HUES64 (cell line): ENCODE data around the gene TAS1R1.

ENCODE experiments used
- H3K27ac ChIP-seq: 2 replicates; pipeline ENCODE4 v1.7.0; 2013; ENCODE audit warnings: low read depth, low read length, inconsistent platforms
- H3K27me3 ChIP-seq: 2 replicates; pipeline ENCODE4 v1.6.1; 2013; ENCODE audit warnings: mild to moderate bottlenecking, low read length; ENCODE audit not compliant: insufficient read depth
- H3K36me3 ChIP-seq: 2 replicates; pipeline ENCODE4 v1.6.1; 2013; ENCODE audit warnings: mild to moderate bottlenecking, low read length; ENCODE audit not compliant: insufficient read depth
- H3K4me1 ChIP-seq: 2 replicates; pipeline ENCODE4 v1.6.1; 2013; ENCODE audit warnings: mild to moderate bottlenecking, low read length, moderate library complexity; ENCODE audit not compliant: insufficient read depth
- H3K4me3 ChIP-seq: 2 replicates; pipeline ENCODE4 v1.5.1; 2013; ENCODE audit warnings: mild to moderate bottlenecking, low read length, moderate library complexity
- H3K9ac ChIP-seq: 2 replicates; pipeline ENCODE4 v1.6.1; 2013; ENCODE audit warnings: mild to moderate bottlenecking, low read depth, low read length
- H3K9me3 ChIP-seq: 2 replicates; pipeline ENCODE4 v1.6.1; 2013; ENCODE audit warnings: low read depth, low read length; ENCODE audit not compliant: insufficient read depth
- WGBS: fragments of 150-250, 120-280 bp; methylation state at CpG from one replicate; pipeline ENCODE4 v1.1.7; 2013; ENCODE audit warnings: missing lambda C conversion rate; 5-methylcytosine and 5-hydroxymethylcytosine counted together

Gene TAS1R1

GRCh38 chr1:6577831-6578525, 22.9 kb downstream of the TAS1R1 start:
- peaks cover 5% of the 10 kb centered on the region; the same call in 1 of the 2 replicates for H3K4me1 ChIP-seq
- H3K9me3 ChIP-seq = no peaks in the 10 kb centered on the region
- no peaks in the 10 kb centered on the region for H3K36me3 ChIP-seq
- no peak overlapping the region for H3K4me3 ChIP-seq
- H3K27me3 ChIP-seq = peaks cover 3% of the 10 kb centered on the region; the same call in 1 of the 2 replicates
- H3K27ac ChIP-seq = no peak overlapping the region
- H3K9ac ChIP-seq = no peak overlapping the region
- WGBS = 82% methylated on average over 6 of the region's 6 CpGs

GRCh38 chr1:6578624-6579373, 23.7 kb downstream of the TAS1R1 start:
- H3K27ac ChIP-seq = no peak overlapping the region
- H3K9me3 ChIP-seq = no peaks in the 10 kb centered on the region
- peaks cover 5% of the 10 kb centered on the region; the same call in 1 of the 2 replicates for H3K4me1 ChIP-seq
- H3K27me3 ChIP-seq = peaks cover 3% of the 10 kb centered on the region; the same call in 1 of the 2 replicates
- no peaks in the 10 kb centered on the region for H3K36me3 ChIP-seq
- WGBS = 89% methylated on average over 14 of the region's 14 CpGs
- peak overlapping the region; percentile 72 for H3K4me3 ChIP-seq
- 0 out of 2 replicates have a peak overlapping the region, but pooled peaks have one; percentile 36 for H3K9ac ChIP-seq

GRCh38 chr1:6579374-6580118, 24.4 kb downstream of the TAS1R1 start, which contains the start of gene ZBTB48:
Gene ZBTB48 (plus strand): TSS chr1:6579994. CDS start chr1:6580610, 616 bp downstream.
- Histone ChIP-seq H3K4me3 (peak within 1 kb of the TSS; percentile 72), H3K9ac (peak within 1 kb of the TSS; percentile 53), H3K9me3 (no peaks in the 10 kb centered on the region), H3K36me3 (no peaks in the 10 kb centered on the region), H3K27me3 (peaks cover 2% of the 10 kb centered on the region; the same call in 1 of the 2 replicates), H3K4me1 (peaks cover 5% of the 10 kb centered on the region; the same call in 1 of the 2 replicates), H3K27ac (peak within 1 kb of the TSS; percentile 39)
- WGBS = 18% methylated on average over 58 of the region's 58 CpGs

- 2% methylated on average over 27 of the region's 30 CpGs for WGBS
- Histone ChIP-seq H3K4me3 (peak overlapping the region; percentile 72), H3K9ac (peak overlapping the region; percentile 53), H3K4me1 (peaks cover 5% of the 10 kb centered on the region; the same call in 1 of the 2 replicates), H3K9me3 (no peaks in the 10 kb centered on the region), H3K27me3 (no peaks in the 10 kb centered on the region), H3K36me3 (no peaks in the 10 kb centered on the region), H3K27ac (peak overlapping the region; percentile 21; the same call in 1 of the 2 replicates)
These were observed 25.0 kb downstream of the TAS1R1 start for GRCh38 chr1:6580119-6580592.

GRCh38 chr1:6580593-6581409, 25.7 kb downstream of the TAS1R1 start:
- WGBS = 52% methylated on average over 19 of the region's 19 CpGs
- Histone ChIP-seq H3K27ac (no peak overlapping the region), H3K27me3 (no peaks in the 10 kb centered on the region), H3K4me3 (peak overlapping the region; percentile 72), H3K36me3 (no peaks in the 10 kb centered on the region), H3K4me1 (peaks cover 5% of the 10 kb centered on the region; the same call in 1 of the 2 replicates), H3K9me3 (no peaks in the 10 kb centered on the region), H3K9ac (peak overlapping the region; percentile 53)

- 95% methylated on average over 10 of the region's 10 CpGs for WGBS
- H3K27ac ChIP-seq = no peak overlapping the region
- H3K9me3 ChIP-seq = no peaks in the 10 kb centered on the region
- H3K36me3 ChIP-seq = no peaks in the 10 kb centered on the region
- H3K4me3 ChIP-seq = no peak overlapping the region
- H3K4me1 ChIP-seq = peaks cover 5% of the 10 kb centered on the region; the same call in 1 of the 2 replicates
- H3K9ac ChIP-seq = no peak overlapping the region
- H3K27me3 ChIP-seq = no peaks in the 10 kb centered on the region
These were observed 26.6 kb downstream of the TAS1R1 start for GRCh38 chr1:6581561-6582305.

- Histone ChIP-seq H3K36me3 (no peaks in the 10 kb centered on the region), H3K9ac (no peak overlapping the region), H3K27me3 (no peaks in the 10 kb centered on the region), H3K4me3 (no peak overlapping the region), H3K9me3 (no peaks in the 10 kb centered on the region), H3K4me1 (peaks cover 5% of the 10 kb centered on the region; the same call in 1 of the 2 replicates), H3K27ac (no peak overlapping the region)
- WGBS = 93% methylated on average over 1 of the region's 1 CpG
These were observed 27.3 kb downstream of the TAS1R1 start for GRCh38 chr1:6582370-6582769.

- Histone ChIP-seq H3K4me1 (no peaks in the 10 kb centered on the region), H3K36me3 (peaks cover 16% of the 10 kb centered on the region), H3K4me3 (no peak overlapping the region), H3K27me3 (no peaks in the 10 kb centered on the region), H3K9me3 (no peaks in the 10 kb centered on the region), H3K9ac (no peak overlapping the region), H3K27ac (no peak overlapping the region)
- WGBS = 90% methylated on average over 21 of the region's 21 CpGs
These were observed 29.3 kb downstream of the TAS1R1 start for GRCh38 chr1:6584126-6585080.

- H3K9ac ChIP-seq = no peak overlapping the region
- no peaks in the 10 kb centered on the region for H3K4me1 ChIP-seq
- no peak overlapping the region for H3K4me3 ChIP-seq
- H3K9me3 ChIP-seq = no peaks in the 10 kb centered on the region
- H3K36me3 ChIP-seq = peaks cover 24% of the 10 kb centered on the region
- WGBS = 86% methylated on average over 12 of the region's 12 CpGs
- no peak overlapping the region for H3K27ac ChIP-seq
- no peaks in the 10 kb centered on the region for H3K27me3 ChIP-seq
These were observed 30.1 kb downstream of the TAS1R1 start for GRCh38 chr1:6585081-6585722.
